AG10803 (cell line): Measurements from ENCODE around the gene AKT1.
"Not testable (repeated sequence)": the region's sequence is repeated elsewhere in the genome, so short reads cannot be mapped to it uniquely, and the experiment has no call there.

Experiments used
- DNase-seq: peaks from one replicate; pipeline ENCODE4 v3.0.0; 2010; ENCODE audit warnings: low read depth
- H3K4me3 ChIP-seq: 2 replicates; pipeline ENCODE4 v1.5.1; 2011; ENCODE audit warnings: mild to moderate bottlenecking, low read length, control low read depth
- TF ChIP-seq, protein P1 (sequence below): conservative IDR thresholded peaks from 2 replicates; pipeline ENCODE4 v1.5.1; 2011; ENCODE audit warnings: mild to moderate bottlenecking, low read length, control low read depth, inconsistent platforms

AKT1 gene

DNA sequence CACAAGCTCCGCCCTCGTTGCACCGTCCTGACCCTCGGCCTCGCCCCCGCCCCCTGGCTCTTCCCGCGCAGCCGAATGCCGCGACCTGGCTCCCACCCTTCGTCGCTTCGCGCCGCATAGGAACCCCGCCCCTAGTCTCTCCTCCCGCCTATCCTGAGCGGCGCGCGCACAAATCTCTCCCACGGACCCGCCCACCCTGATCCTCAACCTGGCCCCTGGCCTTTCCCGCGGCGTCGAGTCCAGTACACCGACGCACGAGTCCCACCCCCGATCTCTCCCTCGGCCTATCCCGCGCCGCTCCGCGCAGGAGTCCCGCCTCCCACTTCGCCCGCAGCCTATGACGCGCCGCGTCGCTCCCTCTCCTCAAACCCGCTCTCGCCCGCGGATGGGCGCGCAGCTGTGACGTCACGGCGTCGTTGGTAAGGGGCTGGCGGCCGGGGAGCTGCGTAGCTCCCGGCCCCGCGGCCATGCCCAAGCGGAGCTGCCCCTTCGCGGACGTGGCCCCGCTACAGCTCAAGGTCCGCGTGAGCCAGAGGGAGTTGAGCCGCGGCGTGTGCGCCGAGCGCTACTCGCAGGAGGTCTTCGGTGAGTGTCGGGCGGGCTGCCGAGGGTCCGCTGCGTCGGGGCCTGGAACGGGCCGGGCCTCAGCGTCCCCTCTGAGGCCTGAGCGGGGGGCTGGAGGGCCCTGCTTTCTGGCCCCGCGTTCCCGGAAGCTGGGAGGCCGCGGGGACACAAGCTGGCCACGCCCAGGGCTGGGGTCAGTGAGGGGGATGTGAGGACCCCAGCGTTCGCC, 42.6 kb downstream of the AKT1 start, which contains the start of gene SIVA1:
TSS of gene SIVA1 (plus strand) at position 413 of the 793 bp plus-strand sequence. CDS start at position 468, 55 bp downstream.
- peak; percentile 99 for DNase-seq
- H3K4me3 ChIP-seq = peak within 1 kb of the TSS; percentile 88
- TF ChIP-seq, protein P1, sequence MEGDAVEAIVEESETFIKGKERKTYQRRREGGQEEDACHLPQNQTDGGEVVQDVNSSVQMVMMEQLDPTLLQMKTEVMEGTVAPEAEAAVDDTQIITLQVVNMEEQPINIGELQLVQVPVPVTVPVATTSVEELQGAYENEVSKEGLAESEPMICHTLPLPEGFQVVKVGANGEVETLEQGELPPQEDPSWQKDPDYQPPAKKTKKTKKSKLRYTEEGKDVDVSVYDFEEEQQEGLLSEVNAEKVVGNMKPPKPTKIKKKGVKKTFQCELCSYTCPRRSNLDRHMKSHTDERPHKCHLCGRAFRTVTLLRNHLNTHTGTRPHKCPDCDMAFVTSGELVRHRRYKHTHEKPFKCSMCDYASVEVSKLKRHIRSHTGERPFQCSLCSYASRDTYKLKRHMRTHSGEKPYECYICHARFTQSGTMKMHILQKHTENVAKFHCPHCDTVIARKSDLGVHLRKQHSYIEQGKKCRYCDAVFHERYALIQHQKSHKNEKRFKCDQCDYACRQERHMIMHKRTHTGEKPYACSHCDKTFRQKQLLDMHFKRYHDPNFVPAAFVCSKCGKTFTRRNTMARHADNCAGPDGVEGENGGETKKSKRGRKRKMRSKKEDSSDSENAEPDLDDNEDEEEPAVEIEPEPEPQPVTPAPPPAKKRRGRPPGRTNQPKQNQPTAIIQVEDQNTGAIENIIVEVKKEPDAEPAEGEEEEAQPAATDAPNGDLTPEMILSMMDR = no peak

DNA sequence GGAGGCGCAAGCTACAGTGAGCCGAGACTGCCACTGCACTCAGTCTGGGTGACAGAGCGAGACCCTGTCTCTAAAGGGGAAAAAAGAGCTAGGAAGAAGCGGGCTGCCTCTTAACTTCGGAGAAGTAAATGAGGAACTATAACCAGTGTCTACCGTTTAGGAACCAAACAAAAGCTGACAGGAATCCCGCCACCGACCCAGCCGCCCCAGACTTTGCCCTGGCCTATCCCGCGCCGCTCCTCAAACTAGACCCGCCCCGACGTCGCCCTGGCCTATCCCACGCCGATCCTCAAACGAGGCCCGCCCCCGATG, 43.2 kb downstream of the AKT1 start:
- TF ChIP-seq, protein P1 = no peak
- H3K4me3 ChIP-seq = peak overlapping the region; percentile 63
- DNase-seq = no peak

DNA sequence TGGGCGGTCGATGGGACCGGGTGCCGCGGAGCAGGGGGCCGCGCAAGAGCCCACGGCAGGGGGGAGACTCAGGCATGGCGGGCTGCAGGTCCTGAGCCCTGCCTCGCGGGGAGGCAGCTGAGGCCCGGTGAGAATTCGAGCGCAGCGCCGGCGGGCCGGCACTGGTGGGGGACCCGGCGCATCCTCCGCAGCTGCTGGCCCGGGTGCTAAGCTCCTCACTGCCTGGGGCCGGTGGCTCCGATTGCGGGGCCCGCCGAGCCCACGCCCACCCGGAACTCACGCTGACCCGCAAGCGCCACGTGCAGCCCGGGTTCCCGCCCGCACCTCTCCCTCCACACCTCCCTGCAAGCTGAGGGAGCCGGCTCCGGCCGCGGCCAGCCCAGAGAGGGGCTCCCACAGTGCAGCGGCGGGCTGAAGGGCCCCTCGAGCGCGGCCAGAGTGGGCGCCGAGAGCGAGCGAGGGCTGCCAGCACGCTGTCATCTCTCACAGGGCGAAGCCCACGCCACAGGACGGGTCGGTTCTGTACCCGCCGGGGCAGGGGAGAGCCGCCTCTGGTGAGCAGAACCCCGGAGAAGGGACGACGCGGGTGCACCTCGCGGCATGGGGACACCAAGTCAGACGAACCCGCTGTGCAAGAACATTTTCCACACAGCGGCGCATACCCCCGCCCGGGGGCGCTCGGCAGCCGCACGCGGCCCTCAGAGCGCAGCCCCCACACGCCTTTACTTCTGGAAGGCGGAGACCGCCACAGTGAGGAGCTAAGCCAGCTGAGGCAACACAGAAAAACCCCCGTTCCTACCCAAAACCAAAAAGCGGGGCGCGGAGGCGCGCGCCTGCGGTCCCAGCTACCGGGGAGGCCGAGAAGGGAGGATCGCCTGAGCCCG, 43.8 kb downstream of the AKT1 start:
- no peak for DNase-seq
- peak overlapping the region; percentile 63 for H3K4me3 ChIP-seq
- TF ChIP-seq, protein P1 = no peak

DNA sequence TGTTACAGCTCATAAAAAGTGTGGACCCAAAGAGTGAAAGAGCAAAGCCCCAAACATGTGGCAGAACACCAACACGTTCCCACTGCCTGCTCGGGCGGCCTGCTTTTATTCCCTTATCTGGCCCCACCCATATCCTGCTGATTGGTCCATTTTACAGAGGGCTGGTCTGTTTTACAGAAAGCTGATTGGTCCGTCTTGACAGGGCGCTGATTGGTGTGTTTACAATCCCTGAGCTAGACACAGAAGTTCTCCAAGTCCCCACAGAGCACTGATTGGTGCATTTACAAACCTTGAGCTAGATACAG, 44.8 kb downstream of the AKT1 start:
- H3K4me3 ChIP-seq, DNase-seq: not testable (repeated sequence)

DNA sequence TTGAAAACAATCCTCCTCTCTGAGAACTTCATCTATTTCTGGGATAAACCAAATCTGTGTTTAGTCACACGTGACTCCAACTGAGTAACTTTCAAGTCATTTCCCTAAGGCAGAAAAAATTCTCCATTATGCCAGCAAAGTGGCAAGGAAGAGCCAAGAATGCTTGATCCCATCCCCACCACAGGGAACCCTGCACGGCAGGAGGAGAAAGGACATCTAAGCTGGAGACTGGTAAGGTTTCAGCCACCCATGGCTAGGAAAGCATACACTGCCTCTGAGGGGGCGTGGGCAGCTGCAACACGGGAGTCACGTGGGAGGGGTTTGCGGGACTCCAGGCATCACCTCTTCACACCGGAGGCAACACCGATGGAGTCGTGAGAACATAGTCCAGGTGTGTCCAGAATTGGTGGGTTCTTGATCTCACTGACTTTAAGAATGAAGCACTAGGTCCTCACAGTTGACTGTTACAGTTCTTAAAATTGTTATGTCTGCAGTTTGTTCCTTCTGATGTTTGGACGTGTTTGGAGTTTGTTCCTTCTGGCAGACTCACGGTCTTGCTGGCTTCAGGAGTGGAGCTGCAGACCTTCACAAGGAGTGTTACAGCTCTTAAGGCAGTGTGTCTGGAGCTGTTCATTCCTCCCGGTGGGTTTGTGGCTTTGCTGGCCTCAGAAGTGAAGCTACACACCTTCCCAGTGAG, 45.3 kb downstream of the AKT1 start:
- TF ChIP-seq, protein P1 = no peak
- H3K4me3 ChIP-seq = no peak overlapping the region
- DNase-seq = peak; percentile 61

DNA sequence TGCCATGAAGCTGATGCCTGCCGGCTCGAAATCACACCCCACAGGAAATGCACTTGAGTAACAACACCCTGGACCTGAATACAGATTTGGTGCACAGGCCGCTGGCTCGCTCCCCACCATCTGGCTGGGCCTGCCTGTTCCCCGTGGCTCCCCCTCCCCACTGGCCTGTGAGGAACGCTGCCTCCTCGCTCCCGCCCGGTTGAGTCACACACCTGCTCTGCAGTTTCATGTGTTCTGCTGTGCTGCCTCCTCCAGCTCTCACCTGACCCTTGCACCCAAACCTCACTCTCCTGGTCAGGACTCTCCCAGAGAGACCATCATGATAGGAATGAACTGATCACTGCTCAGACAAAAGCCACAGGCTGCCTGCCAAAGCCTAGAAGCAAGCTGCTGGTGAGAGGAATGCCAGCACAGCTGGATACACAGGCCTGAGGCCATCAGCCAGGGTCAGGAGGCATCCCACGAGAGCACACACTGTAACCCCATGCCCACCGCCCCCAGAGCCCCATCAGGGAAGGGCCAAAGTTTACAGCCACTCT, 46.4 kb downstream of the AKT1 start:
- DNase-seq = peak; percentile 77
- H3K4me3 ChIP-seq = no peak overlapping the region
- TF ChIP-seq, protein P1 = no peak

DNA sequence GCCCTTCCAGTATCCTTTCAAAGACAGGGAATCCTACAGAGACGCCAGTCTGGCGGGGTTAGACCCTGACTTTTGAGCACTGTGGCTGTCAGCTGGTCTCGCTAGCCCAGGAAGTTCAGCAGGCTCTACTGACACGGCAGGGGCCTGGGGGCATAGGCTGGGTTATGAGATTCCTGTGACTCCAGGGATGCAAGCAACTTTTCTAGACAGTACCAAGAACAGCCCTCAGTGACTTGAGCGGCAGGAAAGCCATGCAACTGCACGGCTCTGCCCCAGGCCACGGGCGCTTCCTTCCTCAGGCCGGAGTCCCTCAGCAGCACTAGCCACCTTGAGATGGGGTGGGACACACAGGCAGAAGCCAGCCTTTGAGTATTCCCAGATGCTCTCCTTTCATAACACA, 47.7 kb downstream of the AKT1 start:
- TF ChIP-seq, protein P1 = no peak
- DNase-seq = no peak
- H3K4me3 ChIP-seq = no peak overlapping the region
